Hematopoietic multipotent progenitor cell treated with erythropoietin and hydrocortisone succinate and interleukin-3 and kit ligand, for 17 days (in vitro differentiated cells): Measurements from ENCODE around the gene CKLF.
A peak's percentile ranks its signal among the peaks of the same experiment; 100 is the strongest.
"Not testable (repeated sequence)": the region's sequence is repeated elsewhere in the genome, so short reads cannot be mapped to it uniquely, and the experiment has no call there.

Source experiments
- DNase-seq: peaks from one replicate; pipeline ENCODE4 v3.0.0-alpha.2; 2015; ENCODE audit warnings: low spot score

The CKLF gene, protein sequence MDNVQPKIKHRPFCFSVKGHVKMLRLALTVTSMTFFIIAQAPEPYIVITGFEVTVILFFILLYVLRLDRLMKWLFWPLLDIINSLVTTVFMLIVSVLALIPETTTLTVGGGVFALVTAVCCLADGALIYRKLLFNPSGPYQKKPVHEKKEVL

DNA sequence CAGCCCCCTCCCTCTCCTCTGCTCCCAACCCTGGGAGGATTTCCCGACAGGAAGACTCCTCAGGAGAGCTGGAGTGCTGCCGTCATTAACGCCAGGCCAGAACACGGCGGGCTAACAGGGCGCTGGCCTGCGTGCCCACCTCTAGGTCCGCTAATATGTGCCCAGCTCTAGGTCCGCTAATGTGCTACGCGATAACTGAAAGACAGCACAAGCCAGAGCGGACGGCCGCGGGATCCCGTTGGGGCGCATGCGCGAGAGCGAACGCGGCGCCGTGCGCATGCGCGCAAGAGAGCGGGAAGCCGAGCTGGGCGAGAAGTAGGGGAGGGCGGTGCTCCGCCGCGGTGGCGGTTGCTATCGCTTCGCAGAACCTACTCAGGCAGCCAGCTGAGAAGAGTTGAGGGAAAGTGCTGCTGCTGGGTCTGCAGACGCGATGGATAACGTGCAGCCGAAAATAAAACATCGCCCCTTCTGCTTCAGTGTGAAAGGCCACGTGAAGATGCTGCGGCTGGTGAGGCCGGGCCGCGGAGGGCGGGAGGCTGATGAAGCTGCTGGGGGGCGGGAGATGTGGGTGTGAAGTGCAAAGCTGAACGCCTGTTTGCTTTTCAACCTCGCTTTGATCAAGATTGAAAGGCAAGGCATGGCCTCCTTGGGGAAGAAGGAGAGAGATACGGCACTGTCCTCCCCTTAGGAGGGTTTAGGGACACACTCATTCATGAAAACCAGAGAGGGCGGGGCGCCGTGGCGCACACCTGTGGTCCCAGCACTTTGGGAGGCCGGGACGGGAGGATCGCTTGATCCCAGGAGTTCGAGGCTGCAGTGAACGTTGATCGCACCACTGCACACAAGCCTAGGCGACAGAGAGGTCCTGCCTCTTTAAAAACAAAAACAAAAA, at the start of gene CKLF:
TSS of gene CKLF (plus strand) at position 291 of the 892 bp plus-strand sequence. CDS start at position 431, 140 bp downstream.
- peak; percentile 96 for DNase-seq

DNA sequence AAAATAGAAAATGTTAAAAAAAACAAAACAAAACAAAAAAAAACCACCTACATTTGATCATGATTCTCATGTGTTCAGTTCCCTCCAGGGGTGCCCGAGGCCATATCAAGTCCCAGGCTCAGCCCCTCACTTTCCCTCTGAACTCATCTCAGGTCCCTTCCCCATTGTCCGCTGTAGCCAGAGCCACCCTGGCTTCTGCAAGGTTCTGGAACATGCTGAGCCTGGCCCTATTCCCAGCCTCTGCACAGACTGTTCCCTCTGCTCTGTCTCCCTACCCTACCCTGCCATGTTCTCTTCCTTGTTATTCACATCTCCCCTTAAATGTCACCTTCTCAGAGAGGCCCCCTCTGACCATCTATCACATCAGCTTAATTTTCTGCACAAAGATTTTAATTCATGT, 49.3 kb upstream of the CKLF start:
- DNase-seq: no peak

DNA sequence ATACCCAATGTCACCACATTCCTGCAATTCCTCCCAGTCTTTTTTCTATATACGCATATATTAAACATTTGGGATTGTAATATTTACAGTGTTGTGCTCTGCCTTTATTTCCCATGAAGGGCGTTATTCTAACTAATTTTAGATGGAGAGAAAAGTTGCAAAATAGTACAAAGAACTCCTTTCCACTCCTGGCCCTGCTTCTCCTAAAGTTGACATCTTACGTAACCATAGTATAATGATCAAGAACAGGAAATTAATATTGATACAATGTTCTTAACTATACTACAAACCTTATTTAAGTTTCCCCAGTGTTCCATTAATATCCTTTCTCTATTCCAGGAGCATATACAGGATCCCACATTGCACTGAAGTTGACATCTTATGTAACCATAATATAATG, 48.8 kb upstream of the CKLF start:
- no peak for DNase-seq

DNA sequence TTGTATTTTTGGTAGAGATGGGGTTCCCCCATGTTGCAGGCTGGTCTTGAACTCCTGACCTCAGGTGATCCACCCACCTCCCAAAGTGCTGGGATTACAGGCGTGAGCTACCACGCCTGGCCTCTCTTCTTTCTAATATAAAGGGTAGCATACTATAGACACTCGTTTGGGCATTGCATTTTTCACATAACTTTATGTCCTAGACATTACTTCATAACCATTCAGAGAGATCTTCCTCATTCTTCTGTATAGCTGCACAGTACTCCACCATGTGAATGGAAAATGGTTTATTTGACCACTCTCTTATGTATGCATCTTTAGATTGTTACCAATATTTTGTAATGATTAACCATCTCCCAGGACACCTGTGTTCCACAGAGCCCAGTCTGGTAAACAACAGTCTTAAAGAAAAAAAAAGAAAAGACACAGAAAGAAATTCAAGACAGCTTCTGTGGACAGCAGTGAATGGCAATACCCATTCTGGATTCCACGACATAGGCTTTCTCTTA, 44.6 kb upstream of the CKLF start:
- DNase-seq: no peak

DNA sequence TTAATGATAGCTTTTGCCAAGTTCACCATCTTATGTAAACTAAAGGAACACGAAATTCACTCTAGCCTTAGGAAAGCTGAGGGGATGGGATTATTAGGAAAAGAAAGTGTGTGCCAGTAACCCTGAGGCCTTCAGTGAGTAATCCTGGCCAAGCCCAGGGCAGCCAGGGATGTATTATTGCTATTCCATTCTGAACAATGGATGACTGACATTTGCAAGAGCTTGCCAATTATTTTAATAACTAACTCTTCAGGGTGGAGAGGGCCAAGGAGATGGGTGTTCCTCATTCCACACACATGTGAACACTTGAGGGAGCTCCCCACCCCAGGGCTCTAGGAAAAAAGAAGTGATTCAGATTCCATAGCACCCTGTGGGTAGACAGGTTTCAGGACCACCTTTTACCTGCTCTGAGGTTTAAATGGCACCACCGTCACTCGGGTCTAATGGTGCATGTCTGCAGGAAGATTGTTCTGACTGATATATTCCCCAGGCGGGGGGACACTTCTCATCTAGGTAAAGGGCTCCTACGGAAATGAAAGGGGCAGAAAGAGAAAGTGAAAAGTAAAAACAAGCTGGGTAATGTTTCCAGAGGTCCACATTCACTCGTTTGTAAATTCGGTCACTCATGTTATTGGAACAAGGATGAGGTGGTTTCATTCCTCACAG, 44.0 kb upstream of the CKLF start:
- no peak for DNase-seq

DNA sequence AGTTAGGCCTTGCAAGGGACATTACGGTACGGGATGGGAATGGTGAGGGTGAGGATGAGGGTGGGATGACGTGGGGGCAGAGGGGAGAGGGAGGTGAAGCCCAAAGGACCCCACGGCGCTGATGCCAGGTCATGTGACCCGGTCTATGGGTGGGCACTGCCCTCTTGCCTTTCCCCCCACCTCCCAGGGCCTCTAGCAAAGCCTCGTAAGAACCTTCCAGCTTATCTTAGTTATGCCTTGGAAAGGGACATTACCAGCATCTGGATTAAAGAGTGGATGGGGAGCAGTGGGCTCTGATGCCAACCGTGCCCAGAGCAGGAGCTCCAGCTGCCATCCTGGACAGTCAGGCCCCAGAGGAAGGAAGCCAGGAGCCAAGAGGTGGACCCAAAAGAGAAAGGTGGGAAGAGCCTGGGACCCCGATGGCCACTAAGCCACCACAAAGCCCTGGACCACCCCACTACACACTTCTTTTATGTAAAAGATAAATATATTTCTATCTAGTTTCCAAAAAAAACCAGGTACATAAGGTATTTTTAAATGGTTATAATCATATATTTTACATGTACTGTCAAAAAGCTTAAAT, 43.4 kb upstream of the CKLF start:
- DNase-seq: no peak

DNA sequence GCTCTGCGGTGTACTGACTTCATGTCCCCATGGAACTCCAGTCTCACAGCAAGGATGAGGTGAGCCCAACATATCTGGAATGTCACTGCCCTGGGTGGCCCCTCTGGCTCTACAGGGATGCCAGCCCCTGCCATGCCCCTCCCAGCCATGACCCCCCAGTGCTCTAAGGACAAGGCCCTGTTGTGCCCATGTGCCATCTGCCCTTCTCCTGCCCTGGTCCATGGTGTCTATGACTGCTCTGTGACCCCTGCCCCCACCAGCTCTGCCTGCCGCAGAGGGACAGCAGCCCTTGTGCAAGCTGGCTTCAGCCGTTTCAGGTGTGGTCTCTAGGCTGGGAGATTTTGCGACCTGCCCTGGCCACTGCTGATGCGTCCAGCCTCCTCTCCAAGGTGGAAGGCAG, 42.8 kb upstream of the CKLF start:
- DNase-seq: no peak

DNA sequence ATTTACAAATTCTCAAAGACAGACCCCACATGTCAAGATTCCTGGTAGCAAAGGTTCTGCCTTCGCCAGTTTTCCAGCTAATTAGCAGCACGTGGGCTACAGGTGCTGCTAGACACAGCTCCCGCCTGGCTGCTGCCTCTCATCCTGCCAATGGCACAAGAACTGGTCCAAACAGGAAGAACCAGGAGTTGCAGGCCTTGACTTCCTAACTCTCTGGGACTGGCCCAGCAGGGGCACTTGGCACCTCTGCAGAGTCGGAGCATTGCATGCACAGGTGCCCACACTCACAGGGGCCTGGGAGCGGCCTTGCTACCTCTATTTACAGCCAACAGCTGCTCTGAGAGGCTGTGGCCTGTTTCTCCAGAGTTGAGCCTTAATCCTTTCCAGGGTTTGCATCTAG, 42.1 kb upstream of the CKLF start:
- DNase-seq: no peak

DNA sequence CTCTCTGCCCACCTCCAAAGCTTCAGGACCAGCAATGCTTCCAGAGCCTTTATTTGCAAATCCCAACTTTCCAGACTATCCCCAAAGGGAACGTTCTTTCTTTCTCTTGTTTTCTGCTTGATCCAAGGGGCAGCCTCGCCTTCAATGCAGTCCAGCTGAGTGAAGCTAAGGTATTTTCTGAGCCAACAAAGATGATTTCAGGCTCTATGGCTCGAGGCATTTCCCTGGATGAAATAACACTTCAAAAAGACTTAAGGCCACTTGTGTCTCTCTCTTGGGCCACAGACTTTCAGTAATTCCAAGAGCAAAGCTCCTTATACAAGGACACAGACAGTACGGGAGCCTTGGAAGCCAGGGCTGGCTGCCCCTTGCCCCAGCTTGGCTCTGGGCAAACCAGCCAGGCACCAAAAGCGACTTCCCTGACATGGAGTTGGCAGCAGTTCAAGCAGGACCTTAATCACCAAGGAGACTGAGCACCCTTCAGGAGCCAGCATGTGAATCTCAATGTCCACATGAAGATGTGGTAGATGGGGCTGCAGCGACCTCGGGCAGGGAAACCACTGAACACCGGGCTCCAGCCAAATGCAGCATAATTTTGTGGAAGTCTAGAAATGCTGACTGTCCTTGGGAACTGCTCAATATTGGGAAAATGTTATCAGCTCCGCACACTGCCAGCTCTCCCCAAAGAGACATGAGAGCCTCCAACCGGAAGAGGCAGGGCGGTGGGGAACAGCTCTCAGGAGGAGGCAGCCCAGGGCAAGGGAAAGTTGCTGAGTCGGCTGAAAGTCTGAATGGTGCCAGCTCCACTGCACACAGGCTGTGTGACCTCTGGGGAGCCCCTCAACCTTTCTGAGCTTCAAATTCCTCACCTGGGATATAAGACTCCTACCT, 41.4 kb upstream of the CKLF start:
- DNase-seq: no peak

DNA sequence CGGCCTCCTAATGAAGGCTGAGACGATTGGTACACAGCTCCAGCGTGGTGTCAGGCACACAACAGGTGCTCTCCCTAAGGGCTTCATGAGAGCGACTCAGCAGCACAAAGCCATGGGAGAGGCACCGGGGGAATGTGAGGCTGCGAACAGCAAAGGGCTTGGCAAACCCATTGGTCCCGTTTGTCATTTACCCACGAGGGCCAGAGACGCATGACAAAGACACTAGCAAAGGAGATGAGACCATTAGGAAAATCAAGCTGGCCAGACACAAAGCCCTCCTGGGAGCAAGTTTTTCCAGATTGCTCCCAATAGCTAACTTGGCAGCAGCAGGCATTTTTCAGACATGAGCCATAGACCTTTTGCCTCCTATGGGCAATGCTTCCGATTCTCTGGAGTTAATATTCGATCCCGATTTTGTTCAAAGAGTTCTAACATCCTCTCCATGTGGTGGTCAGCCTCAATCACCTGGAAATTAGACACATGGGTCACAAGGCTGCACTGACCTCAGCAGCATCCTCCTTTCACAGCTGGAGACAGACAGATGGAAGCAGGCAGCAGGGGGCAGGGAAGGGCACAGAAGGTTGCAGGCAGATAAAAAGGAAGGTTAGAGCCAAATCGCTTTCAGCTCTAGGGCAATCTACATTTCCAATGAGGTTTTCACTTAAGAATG, 40.6 kb upstream of the CKLF start:
- peak; percentile 31 for DNase-seq

DNA sequence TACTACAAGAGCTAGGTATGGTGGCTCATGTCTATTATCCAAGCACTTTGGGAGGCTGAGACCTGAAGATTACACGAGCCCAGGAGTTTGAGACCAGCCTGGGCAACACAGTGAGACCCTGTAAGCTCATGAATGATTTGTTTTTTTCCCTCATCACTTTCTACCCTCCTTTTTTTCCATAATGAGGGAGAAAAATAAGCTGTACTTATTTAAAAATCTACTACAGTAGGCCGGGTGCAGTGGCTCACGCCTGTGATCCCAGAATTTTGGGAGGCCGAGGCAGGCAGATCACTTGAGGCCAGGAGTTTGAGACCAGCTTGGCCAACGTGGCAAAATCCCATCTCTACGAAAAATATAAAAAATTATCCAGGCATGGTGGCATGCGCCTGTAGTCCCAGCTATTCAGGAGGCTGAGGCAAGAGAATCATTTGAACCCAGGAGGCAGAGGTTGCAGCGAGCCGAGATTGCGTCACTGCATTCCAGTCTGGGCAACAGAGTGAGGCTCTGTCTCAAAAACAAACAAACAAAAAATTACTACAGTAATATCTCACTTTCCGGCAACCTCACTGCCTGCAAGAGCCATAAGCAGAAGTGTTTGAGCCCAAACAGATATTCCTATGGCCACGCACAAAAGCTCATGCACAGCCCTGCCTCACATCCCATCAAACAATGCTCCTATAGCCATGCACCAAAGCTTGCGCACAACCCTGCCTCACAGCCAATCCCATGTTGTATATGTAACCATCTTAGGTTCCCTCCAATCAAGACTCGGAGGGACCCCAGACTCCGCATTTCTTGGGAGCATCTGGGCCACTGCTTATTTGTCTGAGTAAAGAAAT, 39.9 kb upstream of the CKLF start:
- no peak for DNase-seq

DNA sequence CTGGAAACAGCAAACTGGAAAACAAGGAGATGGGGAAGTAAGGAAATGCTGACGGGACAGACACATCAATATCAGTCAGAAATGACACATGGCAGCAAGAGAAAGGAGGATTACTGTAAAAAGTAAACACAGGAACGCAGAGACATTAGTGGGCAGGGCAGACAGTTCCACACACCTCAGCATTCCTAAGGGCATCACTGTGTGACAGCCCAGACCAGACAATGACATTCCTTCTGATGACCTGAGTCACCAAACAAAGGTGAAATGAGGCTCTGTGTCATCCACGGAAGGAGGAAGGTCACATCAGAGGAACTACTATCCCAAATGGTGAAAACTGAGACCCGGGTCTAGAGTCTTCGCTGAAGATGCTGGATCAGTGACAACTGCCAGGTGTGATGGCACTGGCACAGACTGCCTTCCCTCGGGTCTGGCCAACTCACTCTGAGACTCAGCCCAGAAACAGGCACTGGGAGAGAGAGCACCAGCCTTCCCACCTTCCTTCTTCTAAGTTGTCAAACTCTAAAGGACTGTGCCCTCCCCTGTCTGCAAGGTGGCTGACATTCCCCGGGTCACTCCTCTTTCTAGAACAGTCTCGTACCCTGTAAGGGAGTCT, 39.2 kb upstream of the CKLF start:
- no peak for DNase-seq

DNA sequence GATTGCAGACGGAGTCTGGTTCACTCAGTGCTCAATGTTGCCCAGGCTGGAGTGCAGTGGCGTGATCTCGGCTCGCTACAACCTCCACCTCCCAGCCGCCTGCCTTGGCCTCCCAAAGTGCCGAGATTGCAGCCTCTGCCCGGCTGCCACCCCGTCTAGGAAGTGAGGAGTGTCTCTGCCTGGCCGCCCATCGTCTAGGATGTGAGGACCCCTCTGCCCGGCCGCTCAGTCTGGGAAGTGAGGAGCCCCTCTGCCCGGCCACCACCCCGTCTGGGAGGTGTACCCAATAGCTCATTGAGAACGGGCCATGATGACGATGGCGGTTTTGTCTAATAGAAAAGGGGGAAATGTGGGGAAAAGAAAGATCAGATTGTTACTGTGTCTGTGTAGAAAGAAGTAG, 38.0 kb upstream of the CKLF start:
- DNase-seq: not testable (repeated sequence)

DNA sequence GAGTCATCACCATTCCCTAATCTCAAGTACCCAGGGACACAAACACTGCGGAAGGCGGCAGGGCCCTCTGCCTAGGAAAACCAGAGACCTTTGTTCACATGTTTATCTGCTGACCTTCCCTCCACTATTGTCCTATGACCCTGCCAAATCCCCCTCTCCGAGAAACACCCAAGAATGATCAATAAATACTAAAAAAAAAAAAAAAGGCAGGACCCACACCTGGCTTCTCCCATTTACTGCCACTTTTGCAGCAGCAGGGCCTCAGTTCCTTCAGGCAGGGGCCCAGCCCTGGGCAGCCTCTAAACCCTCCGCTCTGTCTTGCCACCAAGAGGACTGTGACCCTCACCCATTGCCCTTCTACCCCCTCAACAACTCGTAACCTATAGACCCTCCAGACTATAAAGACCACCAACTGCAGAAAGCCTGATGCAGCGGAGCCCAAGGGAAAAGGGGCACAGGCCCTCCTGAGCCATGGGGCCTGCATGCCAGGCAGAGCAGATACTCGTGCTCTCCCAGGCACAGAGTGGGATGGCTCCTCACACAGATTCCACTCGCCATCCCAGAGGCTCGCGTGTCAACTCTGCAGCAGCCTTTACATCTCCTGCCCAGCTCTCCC, 37.3 kb upstream of the CKLF start:
- DNase-seq: not testable (repeated sequence)

DNA sequence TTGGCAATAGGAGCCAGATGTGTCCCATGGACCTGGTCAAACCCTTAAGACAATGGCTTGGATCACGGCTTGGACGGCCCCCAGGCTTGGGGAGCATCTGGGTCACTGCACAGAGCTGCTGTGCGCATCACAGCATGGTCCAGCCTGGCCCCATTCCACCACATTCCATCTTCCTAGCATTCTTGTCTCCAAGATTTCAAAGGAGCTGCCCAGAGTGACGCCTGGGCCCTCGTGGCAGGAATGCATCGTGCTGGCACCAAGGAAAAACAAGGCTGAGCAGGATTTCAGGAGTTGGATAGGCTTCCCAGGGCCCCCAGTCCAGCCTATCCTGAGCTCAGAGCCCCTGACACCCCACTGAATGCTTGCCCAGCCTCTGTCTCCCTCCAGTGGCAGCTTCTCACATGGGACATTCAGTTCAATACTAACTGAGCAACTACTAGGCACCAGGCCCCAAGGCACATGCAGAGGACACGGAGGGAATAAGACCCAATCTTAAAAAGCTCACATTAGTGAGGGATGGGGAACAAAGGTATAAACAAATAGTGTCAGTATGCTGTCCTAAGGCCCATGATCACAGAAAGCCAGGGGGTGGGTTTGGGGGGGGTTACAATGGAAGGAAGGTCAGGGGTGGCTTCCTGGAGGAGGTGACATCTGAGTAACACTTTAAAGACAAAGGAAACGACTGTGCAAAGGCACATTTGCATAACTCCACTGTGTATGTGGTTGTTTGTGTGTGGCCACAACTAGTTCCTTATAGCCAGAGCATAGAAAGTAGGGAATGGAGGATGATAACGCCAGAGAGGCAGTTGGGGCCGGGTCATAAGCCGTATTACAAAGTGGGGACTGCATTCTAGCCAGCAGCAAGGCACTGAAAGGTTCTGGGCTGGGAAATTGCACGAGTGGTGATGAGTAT, 36.5 kb upstream of the CKLF start:
- peak; percentile 27 for DNase-seq

DNA sequence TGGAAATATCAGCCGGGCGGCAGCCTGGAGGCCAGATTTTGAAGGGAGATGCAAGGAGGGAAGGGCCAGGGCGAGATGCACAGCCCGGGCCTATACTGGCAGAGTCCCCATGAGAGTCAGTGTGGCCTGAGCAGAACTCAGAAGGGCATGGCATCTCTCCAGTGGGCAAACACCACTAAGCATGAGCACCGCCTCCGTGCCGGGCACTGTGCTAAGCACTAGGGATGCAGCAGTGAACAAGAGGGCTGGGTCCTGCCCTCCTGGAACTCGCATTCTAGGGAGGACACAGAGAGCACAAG, 35.9 kb upstream of the CKLF start:
- DNase-seq: no peak

DNA sequence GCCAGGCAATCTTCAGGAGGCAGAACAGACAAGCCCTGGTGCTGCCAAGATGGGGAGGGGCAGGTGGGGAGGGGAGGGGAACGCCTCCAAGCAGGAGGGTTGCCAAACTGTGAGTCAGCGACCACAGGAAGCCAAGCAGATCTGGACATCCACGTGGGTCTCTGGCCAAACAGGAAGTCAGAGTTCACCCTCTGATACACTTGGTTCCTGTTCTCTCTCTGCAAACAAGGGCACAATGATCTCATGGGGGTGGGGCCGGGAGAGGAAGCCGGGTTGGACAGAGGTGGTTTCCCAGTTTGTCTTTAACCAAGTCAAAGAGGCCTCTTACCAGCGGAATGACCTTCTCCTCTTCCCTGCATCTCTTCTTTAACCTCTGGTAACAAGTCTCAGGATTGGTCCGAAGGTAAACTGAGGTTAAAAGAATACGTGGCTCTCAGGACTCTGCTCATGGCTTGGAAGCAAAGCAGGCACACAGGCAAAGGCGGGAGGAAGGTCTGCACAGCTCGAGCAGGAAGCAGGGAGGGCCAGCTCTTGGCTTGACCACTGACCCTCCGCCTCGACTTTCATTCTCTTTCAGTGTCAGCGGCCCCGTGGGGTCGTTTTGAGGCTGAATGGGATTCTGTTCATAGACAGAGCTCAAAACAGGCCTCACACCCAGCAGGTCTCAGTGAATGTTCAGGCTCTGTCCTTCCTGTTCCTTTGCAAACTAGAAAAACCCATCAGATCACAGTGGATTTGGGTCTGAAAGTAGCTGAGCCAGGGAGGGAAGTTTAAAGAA, 35.4 kb upstream of the CKLF start:
- DNase-seq: peak; percentile 83
